ENCODE results near the gene LONP2. TPM values are rescaled to one million over a fixed set of nuclear protein-coding genes. Genes with fewer than 3 reads are reported as not detected.

LONP2 gene
- total and polyA plus RNA-seq, 2 of the 13 experiments (the other 11 are each of a cell fraction or from before 2014, with no cell fraction given), result 39.2 to 63.3 TPM

DNA sequence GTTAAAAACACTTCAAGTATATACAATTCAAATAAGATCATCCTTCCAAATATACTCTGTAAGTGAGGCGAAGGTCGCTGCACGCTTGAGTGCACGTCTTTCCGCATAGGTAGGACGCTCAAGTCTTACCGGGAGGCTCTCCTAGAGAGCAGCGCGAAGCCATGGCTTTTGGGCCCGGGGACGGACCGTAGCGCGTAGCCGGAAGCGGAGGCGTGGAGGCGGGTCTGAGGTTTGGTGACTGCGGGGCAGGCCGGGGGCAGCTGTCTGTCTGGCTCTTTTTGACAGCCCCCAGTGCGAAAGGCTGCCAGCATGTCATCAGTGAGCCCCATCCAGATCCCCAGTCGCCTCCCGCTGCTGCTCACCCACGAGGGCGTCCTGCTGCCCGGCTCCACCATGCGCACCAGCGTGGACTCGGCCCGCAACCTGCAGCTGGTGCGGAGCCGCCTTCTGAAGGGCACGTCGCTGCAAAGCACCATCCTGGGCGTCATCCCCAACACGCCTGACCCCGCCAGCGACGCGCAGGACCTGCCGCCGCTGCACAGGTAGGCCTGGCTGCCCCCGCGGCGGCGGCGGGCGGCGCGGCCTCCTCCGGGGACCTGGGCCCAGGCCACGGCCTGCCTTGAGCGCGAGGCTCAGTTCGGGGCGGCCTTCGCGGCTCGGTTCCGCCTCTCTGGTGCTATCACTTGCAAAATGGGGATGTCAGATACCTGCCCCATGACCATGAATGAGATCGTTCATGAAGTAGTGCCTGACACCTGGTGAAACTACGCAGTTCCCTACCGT is at the start of gene LONP2 (continued):
- TF ChIP-seq, protein P1, sequence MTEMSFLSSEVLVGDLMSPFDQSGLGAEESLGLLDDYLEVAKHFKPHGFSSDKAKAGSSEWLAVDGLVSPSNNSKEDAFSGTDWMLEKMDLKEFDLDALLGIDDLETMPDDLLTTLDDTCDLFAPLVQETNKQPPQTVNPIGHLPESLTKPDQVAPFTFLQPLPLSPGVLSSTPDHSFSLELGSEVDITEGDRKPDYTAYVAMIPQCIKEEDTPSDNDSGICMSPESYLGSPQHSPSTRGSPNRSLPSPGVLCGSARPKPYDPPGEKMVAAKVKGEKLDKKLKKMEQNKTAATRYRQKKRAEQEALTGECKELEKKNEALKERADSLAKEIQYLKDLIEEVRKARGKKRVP (CRISPR knock-in tag; IDR thresholded peaks at IDR 0.05), result peak in 1 of 2 experiments; percentile 62; a peak in 1 of 4 replicates
- TF ChIP-seq, protein P2, sequence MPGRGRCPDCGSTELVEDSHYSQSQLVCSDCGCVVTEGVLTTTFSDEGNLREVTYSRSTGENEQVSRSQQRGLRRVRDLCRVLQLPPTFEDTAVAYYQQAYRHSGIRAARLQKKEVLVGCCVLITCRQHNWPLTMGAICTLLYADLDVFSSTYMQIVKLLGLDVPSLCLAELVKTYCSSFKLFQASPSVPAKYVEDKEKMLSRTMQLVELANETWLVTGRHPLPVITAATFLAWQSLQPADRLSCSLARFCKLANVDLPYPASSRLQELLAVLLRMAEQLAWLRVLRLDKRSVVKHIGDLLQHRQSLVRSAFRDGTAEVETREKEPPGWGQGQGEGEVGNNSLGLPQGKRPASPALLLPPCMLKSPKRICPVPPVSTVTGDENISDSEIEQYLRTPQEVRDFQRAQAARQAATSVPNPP (CRISPR knock-in tag; IDR thresholded peaks at IDR 0.05), result peak; percentile 72; the same call in 1 of the 2 replicates
- TF ChIP-seq KDM2A (CRISPR knock-in tag; IDR thresholded peaks at IDR 0.05; ENCODE audit: borderline replicate concordance, low read depth) (peak; percentile 99), MIXL1 (CRISPR knock-in tag; IDR thresholded peaks at IDR 0.05) (peak; percentile 88), ZBTB21 (CRISPR knock-in tag; IDR thresholded peaks at IDR 0.05) (peak; percentile 64), NR2F2 (IDR thresholded peaks at IDR 0.05; ENCODE audit: borderline replicate concordance, low read depth) (no peak), POLR2AphosphoS5 (IDR thresholded peaks at IDR 0.05; ENCODE audit: low read depth, low read length) (peak; percentile 83), SKI (IDR thresholded peaks at IDR 0.05; ENCODE audit: partially characterized antibody) (peak; percentile 75), PLRG1 (conservative IDR thresholded peaks at IDR 0.05) (no peak), ZNF230 (CRISPR knock-in tag; IDR thresholded peaks at IDR 0.05) (peak; percentile 87)
- TF ChIP-seq, protein P3, sequence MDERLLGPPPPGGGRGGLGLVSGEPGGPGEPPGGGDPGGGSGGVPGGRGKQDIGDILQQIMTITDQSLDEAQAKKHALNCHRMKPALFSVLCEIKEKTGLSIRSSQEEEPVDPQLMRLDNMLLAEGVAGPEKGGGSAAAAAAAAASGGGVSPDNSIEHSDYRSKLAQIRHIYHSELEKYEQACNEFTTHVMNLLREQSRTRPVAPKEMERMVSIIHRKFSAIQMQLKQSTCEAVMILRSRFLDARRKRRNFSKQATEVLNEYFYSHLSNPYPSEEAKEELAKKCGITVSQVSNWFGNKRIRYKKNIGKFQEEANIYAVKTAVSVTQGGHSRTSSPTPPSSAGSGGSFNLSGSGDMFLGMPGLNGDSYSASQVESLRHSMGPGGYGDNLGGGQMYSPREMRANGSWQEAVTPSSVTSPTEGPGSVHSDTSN (CRISPR knock-in tag; IDR thresholded peaks at IDR 0.05), result 0 out of 2 replicates have a peak, but pooled peaks have one; percentile 37
- TF ChIP-seq, protein P4, sequence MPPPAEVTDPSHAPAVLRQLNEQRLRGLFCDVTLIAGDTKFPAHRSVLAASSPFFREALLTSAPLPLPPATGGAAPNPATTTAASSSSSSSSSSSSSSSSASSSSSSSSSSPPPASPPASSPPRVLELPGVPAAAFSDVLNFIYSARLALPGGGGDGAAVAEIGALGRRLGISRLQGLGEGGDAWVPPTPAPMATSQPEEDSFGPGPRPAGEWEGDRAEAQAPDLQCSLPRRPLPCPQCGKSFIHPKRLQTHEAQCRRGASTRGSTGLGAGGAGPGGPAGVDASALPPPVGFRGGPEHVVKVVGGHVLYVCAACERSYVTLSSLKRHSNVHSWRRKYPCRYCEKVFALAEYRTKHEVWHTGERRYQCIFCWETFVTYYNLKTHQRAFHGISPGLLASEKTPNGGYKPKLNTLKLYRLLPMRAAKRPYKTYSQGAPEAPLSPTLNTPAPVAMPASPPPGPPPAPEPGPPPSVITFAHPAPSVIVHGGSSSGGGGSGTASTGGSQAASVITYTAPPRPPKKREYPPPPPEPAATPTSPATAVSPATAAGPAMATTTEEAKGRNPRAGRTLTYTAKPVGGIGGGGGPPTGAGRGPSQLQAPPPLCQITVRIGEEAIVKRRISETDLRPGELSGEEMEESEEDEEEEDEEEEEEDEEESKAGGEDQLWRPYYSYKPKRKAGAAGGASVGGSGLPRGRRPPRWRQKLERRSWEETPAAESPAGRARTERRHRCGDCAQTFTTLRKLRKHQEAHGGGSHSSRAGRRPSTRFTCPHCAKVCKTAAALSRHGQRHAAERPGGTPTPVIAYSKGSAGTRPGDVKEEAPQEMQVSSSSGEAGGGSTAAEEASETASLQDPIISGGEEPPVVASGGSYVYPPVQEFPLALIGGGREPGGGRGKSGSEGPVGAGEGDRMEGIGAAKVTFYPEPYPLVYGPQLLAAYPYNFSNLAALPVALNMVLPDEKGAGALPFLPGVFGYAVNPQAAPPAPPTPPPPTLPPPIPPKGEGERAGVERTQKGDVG (CRISPR knock-in tag; IDR thresholded peaks at IDR 0.05; ENCODE audit: borderline replicate concordance), result no peak
- TF ChIP-seq, protein P5, sequence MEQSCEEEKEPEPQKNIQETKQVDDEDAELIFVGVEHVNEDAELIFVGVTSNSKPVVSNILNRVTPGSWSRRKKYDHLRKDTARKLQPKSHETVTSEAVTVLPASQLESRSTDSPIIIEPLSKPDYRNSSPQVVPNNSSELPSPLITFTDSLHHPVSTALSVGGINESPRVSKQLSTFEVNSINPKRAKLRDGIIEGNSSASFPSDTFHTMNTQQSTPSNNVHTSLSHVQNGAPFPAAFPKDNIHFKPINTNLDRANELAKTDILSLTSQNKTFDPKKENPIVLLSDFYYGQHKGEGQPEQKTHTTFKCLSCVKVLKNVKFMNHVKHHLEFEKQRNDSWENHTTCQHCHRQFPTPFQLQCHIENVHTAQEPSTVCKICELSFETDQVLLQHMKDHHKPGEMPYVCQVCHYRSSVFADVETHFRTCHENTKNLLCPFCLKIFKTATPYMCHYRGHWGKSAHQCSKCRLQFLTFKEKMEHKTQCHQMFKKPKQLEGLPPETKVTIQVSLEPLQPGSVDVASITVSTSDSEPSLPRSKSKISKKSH (CRISPR knock-in tag; IDR thresholded peaks at IDR 0.05; ENCODE audit: borderline replicate concordance), result peak; percentile 61; the same call in 1 of the 2 replicates
- TF ChIP-seq, protein P6, sequence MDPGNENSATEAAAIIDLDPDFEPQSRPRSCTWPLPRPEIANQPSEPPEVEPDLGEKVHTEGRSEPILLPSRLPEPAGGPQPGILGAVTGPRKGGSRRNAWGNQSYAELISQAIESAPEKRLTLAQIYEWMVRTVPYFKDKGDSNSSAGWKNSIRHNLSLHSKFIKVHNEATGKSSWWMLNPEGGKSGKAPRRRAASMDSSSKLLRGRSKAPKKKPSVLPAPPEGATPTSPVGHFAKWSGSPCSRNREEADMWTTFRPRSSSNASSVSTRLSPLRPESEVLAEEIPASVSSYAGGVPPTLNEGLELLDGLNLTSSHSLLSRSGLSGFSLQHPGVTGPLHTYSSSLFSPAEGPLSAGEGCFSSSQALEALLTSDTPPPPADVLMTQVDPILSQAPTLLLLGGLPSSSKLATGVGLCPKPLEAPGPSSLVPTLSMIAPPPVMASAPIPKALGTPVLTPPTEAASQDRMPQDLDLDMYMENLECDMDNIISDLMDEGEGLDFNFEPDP (CRISPR knock-in tag; conservative IDR thresholded peaks at IDR 0.05), result peak; percentile 98; the same call in 1 of the 2 replicates
- TF ChIP-seq, protein P7, sequence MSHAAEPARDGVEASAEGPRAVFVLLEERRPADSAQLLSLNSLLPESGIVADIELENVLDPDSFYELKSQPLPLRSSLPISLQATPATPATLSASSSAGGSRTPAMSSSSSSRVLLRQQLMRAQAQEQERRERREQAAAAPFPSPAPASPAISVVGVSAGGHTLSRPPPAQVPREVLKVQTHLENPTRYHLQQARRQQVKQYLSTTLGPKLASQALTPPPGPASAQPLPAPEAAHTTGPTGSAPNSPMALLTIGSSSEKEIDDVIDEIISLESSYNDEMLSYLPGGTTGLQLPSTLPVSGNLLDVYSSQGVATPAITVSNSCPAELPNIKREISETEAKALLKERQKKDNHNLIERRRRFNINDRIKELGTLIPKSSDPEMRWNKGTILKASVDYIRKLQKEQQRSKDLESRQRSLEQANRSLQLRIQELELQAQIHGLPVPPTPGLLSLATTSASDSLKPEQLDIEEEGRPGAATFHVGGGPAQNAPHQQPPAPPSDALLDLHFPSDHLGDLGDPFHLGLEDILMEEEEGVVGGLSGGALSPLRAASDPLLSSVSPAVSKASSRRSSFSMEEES (CRISPR knock-in tag; IDR thresholded peaks at IDR 0.05), result peak; percentile 67
